Common myeloid progenitor, CD34-positive (primary cell): Measurements from ENCODE around the gene FNBP1L.

ENCODE experiments used
- CTCF ChIA-PET: fragments of 350-600 bp; sonication (Branson Sonifier 250); formaldehyde crosslinking; loops from one replicate; lab custom pipeline; 2021; ENCODE audit warnings: antibody characterized with exemption; lab: Charles Lee
- POLR2A ChIA-PET: fragments of 350-600 bp; sonication (Branson Sonifier 250); formaldehyde crosslinking; loops from one replicate; lab custom pipeline; 2021; ENCODE audit warnings: antibody characterized with exemption; lab: Charles Lee
- DNase-seq, 3 donors: peaks; one replicate each; pipeline versions ENCODE4 v3.0.0 to v3.0.0-alpha.2; 2013
- H3K27ac ChIP-seq, 2 experiments: 1 replicate in 1 of 2; 2 replicates in 1 of 2; pipeline ENCODE4 v1.7.0; 2013; ENCODE audit warnings: inconsistent platforms in 2 of 2, low read length in 2 of 2, mild to moderate bottlenecking in 2 of 2, low read depth in 1 of 2, moderate library complexity in 1 of 2; ENCODE audit not compliant: severe bottlenecking in 2 of 2, insufficient read depth in 1 of 2, poor library complexity in 1 of 2
- H3K27me3 ChIP-seq, 5 experiments: replicated peaks in 2 of 5; 1 replicate in 3 of 5; 2 replicates in 2 of 5; pipeline versions ENCODE4 v1.6.1 to v1.7.0; 2013; ENCODE audit warnings: low read length in 4 of 5, mild to moderate bottlenecking in 2 of 5, moderate library complexity in 2 of 5, inconsistent platforms in 1 of 5; ENCODE audit not compliant: insufficient read depth in 5 of 5, control insufficient read depth in 4 of 5
- H3K36me3 ChIP-seq, 4 experiments: 1 replicate in 2 of 4; 2 replicates in 2 of 4; pipeline versions ENCODE4 v1.6.1 to v1.7.0; 2013; ENCODE audit warnings: low read length in 3 of 4, control low read depth in 1 of 4, mild to moderate bottlenecking in 1 of 4; ENCODE audit not compliant: control insufficient read depth in 4 of 4, insufficient read depth in 4 of 4
- H3K4me1 ChIP-seq, 4 experiments: 1 replicate in 3 of 4; 2 replicates in 1 of 4; pipeline versions ENCODE4 v1.6.1 to v1.7.1; 2013; ENCODE audit warnings: low read length in 3 of 4, mild to moderate bottlenecking in 3 of 4, control low read depth in 1 of 4, inconsistent platforms in 1 of 4, moderate library complexity in 1 of 4; ENCODE audit not compliant: control insufficient read depth in 4 of 4, insufficient read depth in 4 of 4; ENCODE audit errors: control extremely low read depth in 1 of 4
- H3K4me3 ChIP-seq, 7 experiments: 1 replicate in 4 of 7; 2 replicates in 3 of 7; pipeline versions ENCODE4 v1.5.1 to v1.7.0; 2013; ENCODE audit warnings: mild to moderate bottlenecking in 7 of 7, low read length in 6 of 7, moderate library complexity in 6 of 7, inconsistent platforms in 2 of 7, low read depth in 2 of 7, control low read depth in 1 of 7; ENCODE audit not compliant: insufficient read depth in 4 of 7, control insufficient read depth in 1 of 7; ENCODE audit errors: extremely low read depth in 1 of 7
- H3K9me3 ChIP-seq, 5 experiments: 1 replicate in 4 of 5; 2 replicates in 1 of 5; pipeline versions ENCODE4 v1.6.1 to v1.7.1; 2013; ENCODE audit warnings: low read length in 4 of 5, mild to moderate bottlenecking in 2 of 5, inconsistent platforms in 1 of 5, low read depth in 1 of 5, moderate library complexity in 1 of 5; ENCODE audit not compliant: control insufficient read depth in 4 of 5, insufficient read depth in 2 of 5; ENCODE audit errors: control extremely low read depth in 1 of 5
- WGBS: methylation state at CpG from one replicate; pipeline ENCODE4 v1.1.5; 2013; ENCODE audit not compliant: insufficient coverage; 5-methylcytosine and 5-hydroxymethylcytosine counted together

The FNBP1L gene

DNA sequence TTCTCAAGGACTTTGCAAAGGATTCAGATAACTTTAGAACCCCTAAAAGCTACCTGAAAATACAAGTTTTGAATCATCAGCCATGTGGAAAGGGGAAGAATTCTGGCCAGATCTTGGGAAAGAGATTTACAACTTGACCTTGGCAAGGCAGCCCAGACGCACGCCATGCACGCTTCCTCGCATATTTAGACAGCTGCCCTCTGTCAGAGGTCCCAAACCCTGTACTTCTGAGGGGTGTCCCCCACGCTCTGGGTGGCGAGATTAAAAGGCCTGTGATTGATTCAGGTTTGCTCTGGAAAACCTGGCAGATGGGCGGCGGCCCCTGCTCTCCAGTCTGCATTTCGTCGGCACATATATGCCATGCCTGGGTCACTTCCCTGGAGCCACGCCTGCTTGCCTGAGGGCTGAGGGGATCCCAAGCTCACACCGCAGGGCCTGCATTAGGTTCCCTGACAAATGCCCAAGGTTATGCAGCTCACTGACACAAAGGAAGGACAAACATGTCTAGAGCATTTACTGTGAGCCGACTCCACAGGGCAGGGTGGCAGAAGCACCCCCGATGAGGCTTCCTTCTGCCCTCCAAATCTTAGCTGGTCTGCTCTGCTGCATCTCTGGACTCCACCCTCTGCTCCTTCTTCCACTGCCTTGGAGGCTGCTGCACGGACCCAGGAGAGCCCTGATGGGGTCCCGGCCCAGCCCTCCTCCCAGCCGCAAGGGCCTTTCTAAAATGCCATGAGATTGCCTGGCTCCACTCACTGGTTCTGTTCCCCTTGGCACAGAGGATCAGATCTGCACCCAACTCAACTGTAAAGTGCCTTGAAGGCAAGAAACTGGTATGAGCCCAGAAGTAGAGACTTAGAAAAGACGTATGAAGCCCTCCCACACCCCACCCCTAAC lies 129.9 kb downstream of the FNBP1L start:
- 100% methylated on average over 17 of the region's 18 CpGs for whole genome bisulfite sequencing
- H3K4me3 ChIP-seq: no peak overlapping the region
- H3K4me1 ChIP-seq: no peaks in the 10 kb centered on the region
- no peaks in the 10 kb centered on the region for H3K36me3 ChIP-seq
- ChIA-PET POLR2A (interaction anchor here (1.0 kb wide), 1 partner anchor 7 kb away, joined by 4 read pairs; no protein-coding TSS in a partner anchor), CTCF (no interaction called here)
- no peaks in the 10 kb centered on the region for H3K27me3 ChIP-seq
- no peak for DNase-seq
- H3K27ac ChIP-seq: no peak overlapping the region
- H3K9me3 ChIP-seq: no peaks in the 10 kb centered on the region

- POLR2A ChIA-PET: interaction anchor here (1.0 kb wide), 1 partner anchor 8 kb away, joined by 4 read pairs; no protein-coding TSS in a partner anchor
- CTCF ChIA-PET: no interaction called here
- no peaks in the 10 kb centered on the region for H3K4me1 ChIP-seq
Observed at GRCh38 chr1:93578433-93578830, 130.5 kb downstream of the FNBP1L start.

GRCh38 chr1:93578911-93579825 lies 131.2 kb downstream of the FNBP1L start:
- WGBS: 97% methylated on average over 10 of the region's 11 CpGs
- DNase-seq: no peak
- H3K27me3 ChIP-seq: no peaks in the 10 kb centered on the region
- H3K9me3 ChIP-seq: no peaks in the 10 kb centered on the region
- H3K36me3 ChIP-seq: no peaks in the 10 kb centered on the region
- no peak overlapping the region for H3K4me3 ChIP-seq
- no peaks in the 10 kb centered on the region for H3K4me1 ChIP-seq
- ChIA-PET CTCF (interaction anchor here (0.6 to 1.4 kb wide), 3 partner anchors 50 to 1124 kb away, joined by 3 read pairs; no protein-coding TSS in a partner anchor), POLR2A (interaction anchor here (1.0 kb wide), 1 partner anchor 9 kb away, joined by 4 read pairs; no protein-coding TSS in a partner anchor)
- H3K27ac ChIP-seq: no peak overlapping the region

More at GRCh38 chr1:93578433-93578830, 130.5 kb downstream of the FNBP1L start:
- no peaks in the 10 kb centered on the region for H3K27me3 ChIP-seq
- H3K9me3 ChIP-seq: no peaks in the 10 kb centered on the region
- H3K4me3 ChIP-seq: no peak overlapping the region
- no peak overlapping the region for H3K27ac ChIP-seq
- no peak for DNase-seq
- no peaks in the 10 kb centered on the region for H3K36me3 ChIP-seq
- 100% methylated on average over 4 of the region's 6 CpGs for WGBS

DNA sequence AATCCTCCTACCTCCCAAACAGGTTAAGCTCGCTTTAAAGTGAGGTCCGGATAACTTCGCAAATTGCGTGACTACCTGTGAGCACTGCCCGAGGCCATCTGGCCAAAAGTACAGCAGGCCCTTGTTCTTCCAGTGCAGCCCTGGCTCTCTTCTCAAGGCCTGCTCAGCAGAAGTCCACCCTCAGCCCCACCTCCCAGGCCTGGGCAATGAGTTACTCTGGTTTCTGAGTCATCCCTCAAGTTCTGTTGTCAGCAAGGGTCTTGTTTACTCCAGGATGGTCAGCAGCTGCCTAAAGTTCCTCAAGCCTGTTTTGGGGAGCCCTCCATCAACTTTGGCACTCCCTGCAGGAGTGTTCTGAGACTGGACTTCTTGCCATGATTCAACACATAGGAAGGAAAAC lies 132.0 kb downstream of the FNBP1L start:
- Histone ChIP-seq H3K27me3 (no peaks in the 10 kb centered on the region), H3K27ac (no peak overlapping the region), H3K9me3 (no peaks in the 10 kb centered on the region), H3K4me3 (no peak overlapping the region), H3K36me3 (no peaks in the 10 kb centered on the region), H3K4me1 (no peaks in the 10 kb centered on the region)
- ChIA-PET POLR2A (no interaction called here), CTCF (interaction anchor here (0.6 to 1.4 kb wide), 3 partner anchors 49 to 1125 kb away, joined by 3 read pairs; no protein-coding TSS in a partner anchor)
- 98% methylated on average over 5 of the region's 5 CpGs for WGBS
- DNase-seq: no peak

DNA sequence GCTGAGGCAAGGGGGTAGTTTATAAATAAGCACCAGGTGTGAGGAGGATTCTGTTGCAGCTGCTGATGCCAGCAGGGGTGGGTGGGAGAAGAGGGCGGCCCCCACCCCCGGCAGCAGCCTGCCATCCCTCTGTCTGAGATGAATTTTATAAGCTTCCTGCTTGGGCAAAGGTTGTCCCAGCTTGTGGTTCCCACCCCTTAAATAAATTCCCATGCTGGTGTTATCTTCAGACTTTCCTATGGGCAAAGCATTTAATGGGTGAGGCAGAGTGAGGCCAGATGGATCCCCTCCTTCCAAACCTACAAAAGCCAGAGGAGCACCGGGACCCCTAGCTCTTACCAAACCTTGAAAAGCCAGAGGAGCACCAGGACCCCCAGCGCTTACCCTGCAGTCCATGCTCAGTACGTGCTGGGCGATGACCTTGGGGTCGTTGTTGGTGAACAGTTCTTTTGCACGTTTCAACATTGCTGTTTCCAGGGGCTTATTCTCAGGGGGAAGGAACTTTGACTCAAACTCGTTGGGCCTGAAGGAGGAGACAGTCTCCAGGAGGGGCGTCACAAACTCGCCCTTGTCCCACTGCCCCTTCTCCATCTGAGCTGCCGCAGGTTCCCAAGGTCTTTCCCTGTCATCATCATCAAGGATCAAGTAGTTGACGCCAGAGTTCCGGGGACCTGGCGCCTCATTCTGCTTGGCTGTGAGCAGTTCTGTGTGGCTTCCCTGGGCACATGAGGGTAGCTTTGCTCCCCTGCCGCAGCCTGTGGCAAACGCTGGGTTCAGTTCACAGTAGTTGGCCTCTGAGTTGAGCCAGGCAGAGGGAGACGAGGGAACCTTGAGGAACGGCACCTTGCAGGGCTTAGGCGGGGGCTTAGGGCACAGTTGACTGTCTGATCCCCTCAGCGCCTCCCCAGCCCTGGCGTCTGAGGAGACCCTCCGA lies 134.3 kb downstream of the FNBP1L start:
- Histone ChIP-seq H3K36me3 (no peaks in the 10 kb centered on the region), H3K4me1 (no peaks in the 10 kb centered on the region), H3K9me3 (no peaks in the 10 kb centered on the region), H3K27me3 (no peaks in the 10 kb centered on the region), H3K27ac (no peak overlapping the region), H3K4me3 (no peak overlapping the region)
- DNase-seq: no peak
- 96% methylated on average over 21 of the region's 23 CpGs for WGBS
- ChIA-PET CTCF (interaction anchor here (0.7 kb wide), 1 partner anchor 36 kb away, joined by 4 read pairs; no protein-coding TSS in a partner anchor), POLR2A (no interaction called here)

DNA sequence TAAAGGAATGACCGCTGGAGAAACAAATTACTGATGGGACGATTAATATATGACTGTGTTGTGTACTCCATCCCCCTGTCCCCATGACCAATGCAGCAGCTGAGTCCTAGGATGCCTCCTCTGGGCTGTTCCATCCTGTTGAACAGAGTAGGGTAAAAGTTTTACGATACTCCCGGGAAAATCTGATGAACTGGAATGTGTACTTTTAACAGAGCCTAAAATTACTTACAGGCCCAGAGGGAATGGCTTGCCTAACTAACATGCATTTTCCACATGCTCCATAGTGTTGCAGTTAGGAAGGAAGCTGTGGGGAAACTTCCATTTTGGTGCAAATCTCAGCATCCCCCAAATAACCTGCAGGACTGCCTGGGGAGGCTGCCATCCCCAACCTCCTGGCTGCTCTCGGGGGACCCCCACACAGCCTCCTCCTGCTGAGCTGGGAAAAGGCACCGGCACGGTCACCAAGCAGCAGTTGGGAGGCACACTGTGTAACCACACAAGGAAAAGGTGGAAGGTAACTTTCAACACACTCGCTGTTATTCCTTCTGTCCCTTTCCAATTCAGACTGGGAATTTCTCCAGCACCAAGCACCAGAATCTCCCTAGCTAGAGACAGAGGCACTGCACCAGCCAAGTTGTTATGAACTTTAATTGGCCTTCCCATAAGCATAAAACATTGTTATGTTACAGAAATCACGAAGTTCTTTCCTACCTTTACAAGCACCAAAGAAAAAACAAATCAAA lies 136.5 kb downstream of the FNBP1L start:
- ChIA-PET POLR2A (no interaction called here), CTCF (interaction anchor here (0.7 to 1.2 kb wide), 2 partner anchors 11 to 293 kb away, joined by 3 read pairs; no protein-coding TSS in a partner anchor)
- no peak overlapping the region for H3K4me3 ChIP-seq
- peaks cover 2 to 20% (median 12%) of the 10 kb centered on the region in 4 experiments for H3K4me1 ChIP-seq
- no peaks in the 10 kb centered on the region for H3K9me3 ChIP-seq
- no peak for DNase-seq
- H3K27ac ChIP-seq: no peak overlapping the region
- no peaks in the 10 kb centered on the region for H3K27me3 ChIP-seq
- no peaks in the 10 kb centered on the region for H3K36me3 ChIP-seq
- 89% methylated on average over 9 of the region's 9 CpGs for WGBS
